ENCODE results near the gene MTHFD2L. TPM values are rescaled to one million over a fixed set of nuclear protein-coding genes. Genes with fewer than 3 reads are reported as not detected.

Gene MTHFD2L
- total and polyA plus RNA-seq, 2 of the 8 experiments (the other 6 are each of a cell fraction or from before 2014, with no cell fraction given), result 5.4 to 15.0 TPM

DNA sequence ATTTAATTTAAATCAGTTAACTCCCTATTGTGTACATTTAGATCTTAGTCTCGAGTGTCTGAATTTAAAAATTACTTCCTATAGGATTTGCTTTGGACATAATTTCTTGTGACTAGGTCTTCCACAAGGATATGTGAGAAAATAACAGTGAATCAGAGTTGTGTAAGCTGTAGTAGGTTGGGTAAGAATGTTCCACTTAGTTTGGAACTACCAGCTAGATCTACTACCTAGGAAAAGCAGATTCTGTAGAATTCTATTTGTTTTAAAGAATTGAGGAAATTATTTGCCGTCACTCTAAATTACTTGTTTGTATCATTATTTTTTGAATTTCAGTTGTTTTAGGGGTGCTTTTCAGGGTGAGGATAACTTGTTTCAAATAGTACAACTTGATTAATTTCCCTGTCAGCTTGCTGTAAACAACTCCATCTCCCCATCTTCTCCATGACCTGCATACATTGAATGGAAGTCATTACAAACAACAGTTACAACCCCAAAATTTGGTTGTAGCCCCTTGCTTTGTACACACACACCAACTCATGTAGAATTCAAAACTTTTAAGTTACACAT lies 1.3 kb downstream of the MTHFD2L start (continued):
- TF ChIP-seq ZNF274 (IDR thresholded peaks at IDR 0.05; ENCODE audit: borderline replicate concordance, extremely low read depth, low read length), result no peak
- TF ChIP-seq SRF (IDR thresholded peaks at IDR 0.05; ENCODE audit: low read depth, low read length), result no peak
- no peak for TF ChIP-seq SP2 (IDR thresholded peaks at IDR 0.05; ENCODE audit: low read length)
- TF ChIP-seq POLR2A (IDR thresholded peaks at IDR 0.05; ENCODE audit: control extremely low read depth in 1 of 2, low read depth in 2 of 2, low read length in 2 of 2), result no peak
- TF ChIP-seq CREB1 (IDR thresholded peaks at IDR 0.05), result no peak

All from H1 (cell line).